ENCODE measurements around the gene NUP133.

DNA sequence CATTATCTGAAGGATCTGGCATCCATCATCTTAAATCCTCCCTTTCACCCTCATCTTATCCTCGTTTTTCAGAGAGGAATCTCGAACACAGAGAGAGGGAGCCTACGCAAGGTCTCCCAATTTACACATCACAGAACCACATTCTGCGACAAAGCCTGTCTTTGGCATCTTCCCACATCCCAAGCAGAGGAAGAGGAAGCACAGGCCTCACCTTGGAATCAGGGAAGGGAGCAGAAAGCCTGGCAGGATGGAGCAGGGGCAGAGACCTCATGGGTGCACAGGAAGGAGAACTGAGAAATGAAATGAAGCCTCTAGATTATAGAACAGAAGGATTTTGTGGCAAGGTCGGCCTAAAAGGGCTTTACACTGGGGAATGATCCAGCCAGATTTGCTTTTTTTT, 44.6 kb upstream of the NUP133 start:
- TF ChIP-seq, protein P1, sequence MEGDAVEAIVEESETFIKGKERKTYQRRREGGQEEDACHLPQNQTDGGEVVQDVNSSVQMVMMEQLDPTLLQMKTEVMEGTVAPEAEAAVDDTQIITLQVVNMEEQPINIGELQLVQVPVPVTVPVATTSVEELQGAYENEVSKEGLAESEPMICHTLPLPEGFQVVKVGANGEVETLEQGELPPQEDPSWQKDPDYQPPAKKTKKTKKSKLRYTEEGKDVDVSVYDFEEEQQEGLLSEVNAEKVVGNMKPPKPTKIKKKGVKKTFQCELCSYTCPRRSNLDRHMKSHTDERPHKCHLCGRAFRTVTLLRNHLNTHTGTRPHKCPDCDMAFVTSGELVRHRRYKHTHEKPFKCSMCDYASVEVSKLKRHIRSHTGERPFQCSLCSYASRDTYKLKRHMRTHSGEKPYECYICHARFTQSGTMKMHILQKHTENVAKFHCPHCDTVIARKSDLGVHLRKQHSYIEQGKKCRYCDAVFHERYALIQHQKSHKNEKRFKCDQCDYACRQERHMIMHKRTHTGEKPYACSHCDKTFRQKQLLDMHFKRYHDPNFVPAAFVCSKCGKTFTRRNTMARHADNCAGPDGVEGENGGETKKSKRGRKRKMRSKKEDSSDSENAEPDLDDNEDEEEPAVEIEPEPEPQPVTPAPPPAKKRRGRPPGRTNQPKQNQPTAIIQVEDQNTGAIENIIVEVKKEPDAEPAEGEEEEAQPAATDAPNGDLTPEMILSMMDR (IDR thresholded peaks at IDR 0.05; ENCODE audit: low read depth, low read length, poor library complexity, severe bottlenecking): no peak
- no peak for TF ChIP-seq EZH2phosphoT487 (IDR thresholded peaks at IDR 0.05; ENCODE audit: borderline replicate concordance, low read length)

All from DOHH2 (cell line).